Stimulated activated CD8-positive, alpha-beta memory T cell treated with anti-CD3 and anti-CD28 coated beads, Interleukin-12 subunit alpha, Interleukin-12 subunit beta, amount 100 ng/mL, for 24 hours (primary cell): ENCODE measurements around the gene HTD2.

Experiments used
- DNase-seq: peaks from one replicate; pipeline ENCODE4 v3.0.0-alpha.2; 2020; ENCODE audit errors: extremely low read depth

HTD2 gene

DNA sequence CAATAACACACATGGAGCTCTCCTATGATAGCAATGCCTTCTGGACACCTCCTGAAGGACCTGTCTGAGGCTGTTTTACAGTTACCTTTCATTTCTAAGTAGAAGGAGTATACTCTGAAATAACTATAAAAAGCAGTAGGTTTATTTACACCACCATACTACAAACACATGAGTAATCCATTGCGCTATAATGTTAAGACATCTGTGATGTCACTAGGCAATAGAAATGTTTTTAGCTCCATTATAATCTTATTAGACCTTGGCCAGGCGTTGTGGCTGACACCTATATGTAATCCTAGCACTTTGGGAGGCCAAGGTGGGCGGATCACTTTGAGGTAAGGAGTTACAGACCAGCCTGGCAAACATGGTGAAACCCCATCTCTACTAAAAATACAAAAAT, 51.1 kb downstream of the HTD2 start:
- DNase-seq, result no peak

DNA sequence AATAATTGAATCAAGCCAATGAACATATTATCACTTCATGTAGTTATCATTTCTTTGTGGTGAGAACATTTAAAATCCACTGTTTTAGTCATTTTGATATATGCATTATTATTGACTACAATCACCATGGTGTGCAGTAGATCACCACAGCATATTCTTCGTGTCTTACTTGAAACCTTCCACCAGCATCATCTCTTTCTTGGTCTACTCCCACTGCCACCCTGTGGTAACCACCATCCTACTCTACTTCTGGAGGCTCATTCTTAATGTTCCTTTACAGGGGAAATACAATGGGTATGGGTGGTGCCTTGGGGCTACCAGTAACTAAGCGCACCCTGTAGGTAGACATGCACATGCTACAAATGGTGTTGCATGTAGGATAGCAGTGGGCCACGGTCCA, 51.8 kb downstream of the HTD2 start:
- DNase-seq, result no peak

DNA sequence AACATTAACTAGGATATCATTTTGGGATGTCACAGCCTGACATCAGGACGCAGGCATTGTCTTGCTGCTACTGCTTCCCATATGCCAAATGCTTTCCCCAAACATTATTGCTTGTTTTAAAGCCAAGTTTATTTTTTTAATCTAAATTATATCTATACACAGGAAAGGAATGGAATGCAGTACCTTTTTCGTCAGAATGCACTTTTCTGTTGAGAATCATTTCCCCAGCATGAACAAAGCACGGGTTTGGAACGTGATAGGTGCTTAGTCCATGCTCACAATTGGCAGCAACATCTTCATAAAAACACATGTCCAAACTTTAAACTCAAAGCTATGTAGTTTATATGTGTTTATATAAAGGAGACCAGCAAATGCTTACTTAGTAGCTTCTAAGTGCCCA, 52.5 kb downstream of the HTD2 start:
- DNase-seq, result no peak

DNA sequence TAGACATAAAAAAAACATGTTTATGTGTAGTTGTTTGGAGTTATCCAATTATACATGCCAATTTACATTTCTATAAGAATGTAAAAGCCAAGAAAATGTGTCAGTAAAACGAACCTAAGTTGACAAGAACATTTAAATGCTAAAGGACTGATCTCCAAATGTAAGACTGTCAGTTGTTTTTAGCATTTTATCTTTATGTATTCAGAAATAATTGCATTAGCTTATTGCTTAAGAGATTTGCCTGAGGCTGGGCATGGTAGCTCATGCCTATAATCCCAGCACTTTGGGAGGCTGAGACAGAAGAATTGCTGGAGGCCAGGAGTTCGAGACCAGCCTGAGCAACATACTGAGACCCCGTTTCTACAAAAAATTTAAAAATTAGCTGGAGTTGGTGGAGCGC, 53.3 kb downstream of the HTD2 start:
- no peak for DNase-seq

DNA sequence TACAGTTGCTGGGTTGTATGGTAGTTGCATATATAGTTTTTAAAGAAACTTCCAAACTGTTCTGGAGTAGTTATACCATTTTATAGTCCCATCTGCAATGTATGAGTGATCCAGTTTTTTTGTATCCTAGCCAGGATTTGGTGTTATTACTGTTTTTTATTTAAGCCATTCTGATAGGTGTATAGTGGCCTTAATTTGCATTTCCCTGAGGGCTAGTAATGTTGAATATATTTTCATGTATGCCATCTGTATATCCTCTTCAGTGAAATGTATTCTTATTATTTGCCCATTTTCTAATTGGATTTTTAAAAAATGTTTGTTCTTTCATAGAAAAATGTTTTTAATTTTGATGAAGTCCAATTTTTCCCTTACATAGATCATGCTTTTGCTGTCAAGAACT, 55.5 kb downstream of the HTD2 start:
- no peak for DNase-seq

DNA sequence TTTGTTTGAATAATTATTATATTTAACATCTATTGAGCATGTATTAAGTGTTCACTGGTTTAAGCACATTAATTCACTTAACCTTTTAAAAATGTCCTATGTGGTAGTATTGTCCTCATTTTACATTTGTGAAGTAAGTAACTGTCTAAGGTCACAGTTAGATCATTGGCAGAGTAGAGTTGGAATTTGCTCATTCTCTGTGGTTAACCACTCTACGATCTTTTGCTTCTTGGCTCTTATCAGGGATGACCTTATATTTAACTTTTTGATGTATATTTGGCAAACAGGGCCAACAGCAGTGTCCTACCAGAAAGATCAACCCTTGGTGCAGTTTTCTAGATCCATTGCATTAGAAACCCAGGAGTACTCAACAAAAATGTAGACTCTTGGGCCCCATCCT, 60.4 kb downstream of the HTD2 start:
- DNase-seq, result no peak

DNA sequence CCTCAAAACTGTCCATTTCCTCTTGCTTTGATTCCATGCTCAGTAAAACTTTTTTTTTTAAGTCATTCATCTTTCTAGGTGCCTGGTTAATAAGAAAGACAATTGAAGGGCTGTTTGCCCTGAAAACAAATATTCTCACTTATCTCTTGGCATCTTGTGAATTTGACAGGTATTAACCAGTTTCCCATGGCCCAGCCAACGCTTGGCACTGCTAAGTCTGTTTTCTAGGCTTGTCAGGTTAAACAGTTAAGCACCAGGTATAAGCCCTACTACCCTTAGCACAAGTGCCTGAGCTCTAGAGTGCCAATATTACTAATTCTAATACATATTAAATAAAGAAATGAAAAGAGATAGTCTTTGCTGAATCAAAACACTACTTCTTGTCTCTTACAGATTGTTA, 62.7 kb downstream of the HTD2 start:
- no peak for DNase-seq
